Measurements from ENCODE around the gene HAT1. TPM values are rescaled to one million over a fixed set of nuclear protein-coding genes. Genes with fewer than 3 reads are reported as not detected.
A peak's percentile ranks its signal among the peaks of the same experiment; 100 is the strongest.

HAT1 gene
- total and polyA plus RNA-seq, 9 donors, result 22.7 to 46.1 (median 33.3) TPM

DNA sequence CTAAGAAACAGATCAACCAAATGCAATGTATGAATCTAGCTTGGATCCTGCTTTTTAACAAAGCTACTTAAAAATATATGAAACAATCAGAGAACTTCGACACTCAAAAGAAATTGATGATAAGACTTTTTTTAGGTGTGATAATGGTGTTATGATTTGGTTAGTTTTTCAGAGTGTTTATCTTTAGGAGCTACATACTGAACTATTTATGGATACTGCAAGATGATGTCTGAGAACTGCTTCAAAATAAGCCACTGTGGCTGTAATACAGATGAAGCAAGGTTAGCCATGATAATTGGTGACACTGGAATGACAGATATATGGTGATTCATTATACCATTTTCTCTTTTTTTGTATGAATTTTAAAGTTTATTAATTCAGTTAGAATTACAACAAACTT lies 42.4 kb upstream of the HAT1 start:
- Histone ChIP-seq H3K27ac (peak overlapping the region in 1 of 2 donors; percentile 24), H3K27me3 (no peaks in the 10 kb centered on the region), H3K4me1 (ENCODE audit: insufficient read depth) (peaks cover 5% of the 10 kb centered on the region), H3K36me3 (no peaks in the 10 kb centered on the region), H3K4me3 (no peak overlapping the region), H3K9me3 (no peaks in the 10 kb centered on the region)
- WGBS, 3 donors, result 9 to 37% (median 19%) methylated on average over 1 of the region's 1 CpG
- intact Hi-C loops (cut with DNase I), result no loop called here
- no peak for DNase-seq
- TF ChIP-seq, protein P1, sequence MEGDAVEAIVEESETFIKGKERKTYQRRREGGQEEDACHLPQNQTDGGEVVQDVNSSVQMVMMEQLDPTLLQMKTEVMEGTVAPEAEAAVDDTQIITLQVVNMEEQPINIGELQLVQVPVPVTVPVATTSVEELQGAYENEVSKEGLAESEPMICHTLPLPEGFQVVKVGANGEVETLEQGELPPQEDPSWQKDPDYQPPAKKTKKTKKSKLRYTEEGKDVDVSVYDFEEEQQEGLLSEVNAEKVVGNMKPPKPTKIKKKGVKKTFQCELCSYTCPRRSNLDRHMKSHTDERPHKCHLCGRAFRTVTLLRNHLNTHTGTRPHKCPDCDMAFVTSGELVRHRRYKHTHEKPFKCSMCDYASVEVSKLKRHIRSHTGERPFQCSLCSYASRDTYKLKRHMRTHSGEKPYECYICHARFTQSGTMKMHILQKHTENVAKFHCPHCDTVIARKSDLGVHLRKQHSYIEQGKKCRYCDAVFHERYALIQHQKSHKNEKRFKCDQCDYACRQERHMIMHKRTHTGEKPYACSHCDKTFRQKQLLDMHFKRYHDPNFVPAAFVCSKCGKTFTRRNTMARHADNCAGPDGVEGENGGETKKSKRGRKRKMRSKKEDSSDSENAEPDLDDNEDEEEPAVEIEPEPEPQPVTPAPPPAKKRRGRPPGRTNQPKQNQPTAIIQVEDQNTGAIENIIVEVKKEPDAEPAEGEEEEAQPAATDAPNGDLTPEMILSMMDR (IDR thresholded peaks at IDR 0.05), result no peak
- TF ChIP-seq POLR2A (IDR thresholded peaks at IDR 0.05) (no peak), EP300 (IDR thresholded peaks at IDR 0.05) (no peak)

DNA sequence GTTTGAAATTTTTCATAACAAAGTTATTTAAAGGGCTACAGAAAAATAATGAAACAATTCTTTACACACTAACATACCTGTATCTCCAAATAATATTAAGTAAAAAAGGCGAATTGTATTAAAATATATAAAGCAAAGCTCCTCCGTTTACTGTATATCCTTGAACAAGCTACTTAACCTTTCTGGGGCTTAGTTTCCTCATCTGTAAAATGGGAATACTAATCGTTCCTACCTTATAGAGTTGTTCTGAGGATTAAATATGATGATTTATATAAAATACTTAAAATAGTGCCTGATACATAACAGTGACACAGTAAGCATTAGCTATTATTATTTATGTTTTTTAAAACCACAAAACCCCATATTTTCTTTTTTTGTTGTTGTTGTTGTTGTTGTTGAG lies 41.5 kb upstream of the HAT1 start:
- intact Hi-C loops (cut with DNase I), result no loop called here
- Histone ChIP-seq H3K27ac (no peak overlapping the region), H3K4me3 (no peak overlapping the region), H3K36me3 (no peaks in the 10 kb centered on the region), H3K4me1 (ENCODE audit: insufficient read depth) (peaks cover 5% of the 10 kb centered on the region), H3K9me3 (no peaks in the 10 kb centered on the region), H3K27me3 (no peaks in the 10 kb centered on the region)
- TF ChIP-seq, protein P1 (IDR thresholded peaks at IDR 0.05), result no peak
- TF ChIP-seq EP300 (IDR thresholded peaks at IDR 0.05), result no peak
- DNase-seq, result no peak
- WGBS, 3 donors, result 92 to 93% (median 93%) methylated on average over 3 of the region's 3 CpGs

DNA sequence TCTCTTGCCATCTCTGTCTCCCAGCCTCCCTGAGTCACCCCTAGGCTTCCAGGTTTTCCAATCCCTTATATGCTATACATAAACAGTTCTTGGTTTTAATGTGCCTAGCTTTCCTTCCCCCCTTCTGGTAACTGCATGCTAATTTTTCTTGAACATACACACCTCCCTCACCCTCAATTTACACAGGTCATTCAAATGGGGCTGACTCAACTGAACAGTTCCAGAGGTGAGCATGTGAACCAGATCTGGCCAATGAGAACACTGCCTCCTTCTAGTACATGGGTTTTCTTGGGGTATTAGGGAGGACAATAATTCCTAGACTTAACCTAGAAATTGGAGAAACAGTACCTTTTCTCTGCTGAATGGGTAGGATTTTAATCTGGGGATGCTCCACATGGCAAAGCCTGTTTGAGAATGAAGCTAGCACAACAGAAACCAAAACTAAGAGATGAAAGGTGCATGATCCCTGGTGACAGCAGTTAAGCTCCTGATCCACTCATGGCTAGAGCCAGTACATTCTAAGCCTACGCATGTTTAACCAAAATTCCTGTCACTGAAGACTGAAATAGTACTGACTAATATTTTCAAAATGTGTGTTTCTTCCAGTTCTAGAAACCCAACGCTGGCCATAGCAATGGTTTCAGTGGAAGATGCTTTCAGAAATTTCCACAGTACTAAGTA lies 40.0 kb upstream of the HAT1 start:
- no peak overlapping the region for H3K27ac ChIP-seq
- WGBS, 3 donors, result 85 to 93% (median 91%) methylated on average over 2 of the region's 2 CpGs
- H3K9me3 ChIP-seq, result no peaks in the 10 kb centered on the region
- no peaks in the 10 kb centered on the region for H3K27me3 ChIP-seq
- no peak for DNase-seq
- intact Hi-C loops (cut with DNase I), result no loop called here
- H3K36me3 ChIP-seq, result no peaks in the 10 kb centered on the region
- peaks cover 5% of the 10 kb centered on the region for H3K4me1 ChIP-seq (ENCODE audit: insufficient read depth)
- no peak overlapping the region for H3K4me3 ChIP-seq
- TF ChIP-seq, protein P1 (IDR thresholded peaks at IDR 0.05), result no peak
- TF ChIP-seq EP300 (IDR thresholded peaks at IDR 0.05), result no peak
- TF ChIP-seq POLR2A (IDR thresholded peaks at IDR 0.05), result no peak

DNA sequence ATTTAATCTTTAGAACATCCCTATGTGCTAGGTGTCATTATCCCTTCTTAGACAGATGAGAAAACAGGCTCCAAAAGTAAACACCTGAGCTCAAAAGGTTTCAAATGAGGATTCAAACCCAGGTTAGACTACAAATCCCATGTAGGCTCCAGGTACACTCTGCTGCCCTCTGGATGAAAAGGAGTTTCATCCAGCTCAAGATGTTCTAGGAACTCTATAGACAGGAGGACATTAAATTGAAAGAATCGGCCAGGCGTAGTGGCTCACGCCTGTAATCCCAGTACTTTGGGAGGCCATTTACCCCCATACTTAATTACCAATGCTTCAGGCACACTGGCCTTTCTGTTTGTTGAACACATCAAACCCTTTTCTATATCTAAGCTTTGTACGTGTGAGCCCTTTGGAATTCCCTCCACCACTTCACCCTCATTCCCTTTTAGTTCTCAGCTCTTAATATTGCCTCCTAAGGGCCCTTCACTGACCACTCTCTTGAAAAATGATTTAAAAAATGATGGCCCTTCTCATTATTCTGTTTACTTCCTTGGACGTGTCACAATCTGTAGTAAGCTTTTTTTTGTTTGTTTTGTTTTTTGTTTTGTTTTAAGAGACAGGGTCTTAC lies 38.9 kb upstream of the HAT1 start:
- H3K36me3 ChIP-seq, result no peaks in the 10 kb centered on the region
- TF ChIP-seq EP300 (IDR thresholded peaks at IDR 0.05) (no peak), POLR2A (IDR thresholded peaks at IDR 0.05) (no peak)
- TF ChIP-seq, protein P1 (IDR thresholded peaks at IDR 0.05), result no peak
- H3K27ac ChIP-seq, result no peak overlapping the region
- no peaks in the 10 kb centered on the region for H3K9me3 ChIP-seq
- intact Hi-C loops (cut with DNase I), result no loop called here
- DNase-seq, result no peak
- peaks cover 3% of the 10 kb centered on the region for H3K4me1 ChIP-seq (ENCODE audit: insufficient read depth)
- H3K27me3 ChIP-seq, result no peaks in the 10 kb centered on the region
- WGBS, 3 donors, result 89 to 92% (median 91%) methylated on average over 5 of the region's 5 CpGs
- H3K4me3 ChIP-seq, result no peak overlapping the region

All from ovary (tissue), 9 donors.